GM12872 (cell line): ENCODE data around the gene MICAL3.

ENCODE experiments used
- CTCF ChIP-seq: IDR thresholded peaks from 3 replicates; pipeline ENCODE4 v1.5.1; 2011; ENCODE audit warnings: low read depth, mild to moderate bottlenecking, low read length, moderate library complexity; ENCODE audit not compliant: insufficient read depth

Gene MICAL3

GRCh38 chr22:17926516-17926915 is 97.8 kb downstream of the MICAL3 start:
- no peak for TF ChIP-seq CTCF

GRCh38 chr22:17925431-17925841 is 98.9 kb downstream of the MICAL3 start:
- TF ChIP-seq CTCF, result no peak

- TF ChIP-seq CTCF, result no peak
Observed at GRCh38 chr22:17924735-17925364, 99.5 kb downstream of the MICAL3 start.

- TF ChIP-seq CTCF, result no peak
Observed at GRCh38 chr22:17924076-17924475, 100.3 kb downstream of the MICAL3 start.

- no peak for TF ChIP-seq CTCF
Observed at GRCh38 chr22:17922925-17923903, 101.1 kb downstream of the MICAL3 start.

GRCh38 chr22:17921871-17922821 is 102.2 kb downstream of the MICAL3 start:
- no peak for TF ChIP-seq CTCF

GRCh38 chr22:17920992-17921650 is 103.2 kb downstream of the MICAL3 start:
- no peak for TF ChIP-seq CTCF
